ENCODE measurements around the gene HPD. TPM values are rescaled to one million over a fixed set of nuclear protein-coding genes. Genes with fewer than 3 reads are reported as not detected.

The HPD gene
- total and polyA plus RNA-seq, 2 donors (not counting 3 experiments of a cell fraction or from before 2014, with no cell fraction given): not detected

- dilution Hi-C loops (cut with MboI; ENCODE audit: extremely low pct_ligation_motif_present, low sequenced_read_pairs): no loop called here
- ChIA-PET POLR2A (interaction anchor here (2.1 kb wide), 1 partner anchor 11 kb away, joined by 15 read pairs; no protein-coding TSS in a partner anchor), CTCF (interaction anchor here (1.5 to 12.8 kb wide), 2 partner anchors 10 to 81 kb away, joined by 4 to 774 read pairs; partner anchors contain the start of genes PSMD9, RHOF and SETD1B)
- no TSS peak for BruUV-seq (replicated peaks)
- no peak for FAIRE-seq
- no peak overlapping the region for H3K9ac ChIP-seq (replicated peaks; ENCODE audit: extremely low read depth, insufficient read depth, low read length)
- H3K9me1 ChIP-seq (replicated peaks; ENCODE audit: control insufficient read depth, extremely low read depth, insufficient read depth, low read length): no peaks in the 10 kb centered on the region
- H3K27ac ChIP-seq (ENCODE audit: insufficient read depth, low read depth, low read length): no peak overlapping the region
- DNase-seq (ENCODE audit: low read depth, low spot score): no peak
- no peaks in the 10 kb centered on the region for H4K20me1 ChIP-seq (replicated peaks; ENCODE audit: control insufficient read depth, extremely low read depth, insufficient read depth, low read length)
- H3K4me3 ChIP-seq (replicated peaks in 1 of 3; ENCODE audit: insufficient read depth in 1 of 3, low read depth in 1 of 3, low read length in 3 of 3): no peak overlapping the region
- TF ChIP-seq JUN (IDR thresholded peaks at IDR 0.05; ENCODE audit: borderline replicate concordance, insufficient read depth, insufficient read length, low read depth) (no peak), POLR2AphosphoS5 (IDR thresholded peaks at IDR 0.05; ENCODE audit: insufficient read depth, low read depth, low read length) (no peak), POLR2A (IDR thresholded peaks at IDR 0.05; ENCODE audit: low read depth, low read length) (no peak), GATA2 (IDR thresholded peaks at IDR 0.05; ENCODE audit: insufficient read depth, insufficient read length, low read depth, low read length) (no peak), MYC (IDR thresholded peaks at IDR 0.05; ENCODE audit: low read depth, low read length) (no peak), EZH2 (IDR thresholded peaks at IDR 0.05; ENCODE audit: borderline replicate concordance, low read depth, low read length, severe bottlenecking) (no peak), FOS (IDR thresholded peaks at IDR 0.05; ENCODE audit: borderline replicate concordance, insufficient read depth, low read length) (no peak)
- TF ChIP-seq, protein P1, sequence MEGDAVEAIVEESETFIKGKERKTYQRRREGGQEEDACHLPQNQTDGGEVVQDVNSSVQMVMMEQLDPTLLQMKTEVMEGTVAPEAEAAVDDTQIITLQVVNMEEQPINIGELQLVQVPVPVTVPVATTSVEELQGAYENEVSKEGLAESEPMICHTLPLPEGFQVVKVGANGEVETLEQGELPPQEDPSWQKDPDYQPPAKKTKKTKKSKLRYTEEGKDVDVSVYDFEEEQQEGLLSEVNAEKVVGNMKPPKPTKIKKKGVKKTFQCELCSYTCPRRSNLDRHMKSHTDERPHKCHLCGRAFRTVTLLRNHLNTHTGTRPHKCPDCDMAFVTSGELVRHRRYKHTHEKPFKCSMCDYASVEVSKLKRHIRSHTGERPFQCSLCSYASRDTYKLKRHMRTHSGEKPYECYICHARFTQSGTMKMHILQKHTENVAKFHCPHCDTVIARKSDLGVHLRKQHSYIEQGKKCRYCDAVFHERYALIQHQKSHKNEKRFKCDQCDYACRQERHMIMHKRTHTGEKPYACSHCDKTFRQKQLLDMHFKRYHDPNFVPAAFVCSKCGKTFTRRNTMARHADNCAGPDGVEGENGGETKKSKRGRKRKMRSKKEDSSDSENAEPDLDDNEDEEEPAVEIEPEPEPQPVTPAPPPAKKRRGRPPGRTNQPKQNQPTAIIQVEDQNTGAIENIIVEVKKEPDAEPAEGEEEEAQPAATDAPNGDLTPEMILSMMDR (IDR thresholded peaks at IDR 0.05; ENCODE audit: extremely low read depth in 1 of 2, insufficient read depth in 1 of 2, low read depth in 1 of 2, low read length in 2 of 2): no peak
- TF ChIP-seq, protein P2, sequence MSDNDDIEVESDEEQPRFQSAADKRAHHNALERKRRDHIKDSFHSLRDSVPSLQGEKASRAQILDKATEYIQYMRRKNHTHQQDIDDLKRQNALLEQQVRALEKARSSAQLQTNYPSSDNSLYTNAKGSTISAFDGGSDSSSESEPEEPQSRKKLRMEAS (IDR thresholded peaks at IDR 0.05; ENCODE audit: insufficient read depth, insufficient read length): no peak
- H3K27me3 ChIP-seq (ENCODE audit: control insufficient read depth in 2 of 2, insufficient read depth in 2 of 2, low read length in 2 of 2): no peaks in the 10 kb centered on the region
- peaks cover 35% of the 10 kb centered on the region for H3K4me1 ChIP-seq (ENCODE audit: control insufficient read depth, extremely low read depth, insufficient read depth, low read length)
- no peak overlapping the region for H2AFZ ChIP-seq (ENCODE audit: low read depth, low read length)
- H3K4me2 ChIP-seq (ENCODE audit: insufficient read depth, low read length): no peak overlapping the region
- H3K9me3 ChIP-seq (replicated peaks; ENCODE audit: control insufficient read depth, insufficient read depth, low read length): no peaks in the 10 kb centered on the region
- intact Hi-C loops (cut with micrococcal nuclease): no loop called here
- peaks cover 78% of the 10 kb centered on the region for H3K79me2 ChIP-seq (ENCODE audit: control insufficient read depth, insufficient read depth, low read length)
- H3K36me3 ChIP-seq (ENCODE audit: control insufficient read depth in 2 of 2, extremely low read depth in 1 of 2, insufficient read depth in 2 of 2, low read length in 2 of 2): peaks cover 4 to 27% of the 10 kb centered on the region in 2 experiments
These were observed 50.9 kb downstream of the HPD start for GRCh38 chr12:121807642-121808347.
